Measurements from ENCODE around the gene HMMR.

Gene HMMR

DNA sequence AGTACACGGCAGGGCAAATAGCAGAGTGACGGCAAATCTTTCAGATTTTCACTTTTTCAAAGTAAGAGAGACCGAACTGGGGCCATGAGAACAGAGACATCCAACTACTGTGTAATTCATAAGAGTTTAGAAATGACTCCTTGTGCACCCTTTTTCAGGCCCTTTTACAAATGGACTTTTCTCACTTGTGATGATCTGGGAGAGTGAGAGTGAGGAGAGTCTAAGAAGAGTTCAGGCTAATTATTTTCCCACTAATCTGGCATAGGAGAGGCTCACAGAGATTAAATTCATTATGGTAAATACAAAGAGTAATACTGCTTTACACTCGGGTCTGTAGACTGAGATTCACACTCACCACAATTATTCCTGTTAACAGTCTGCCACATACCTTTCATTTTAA, 23.9 kb upstream of the HMMR start:
- no peaks in the 10 kb centered on the region for H3K9me3 ChIP-seq (ENCODE audit: control extremely low read depth in 1 of 5, control insufficient read depth in 4 of 5, insufficient read depth in 2 of 5, low read depth in 1 of 5, low read length in 4 of 5)
- H3K27ac ChIP-seq (ENCODE audit: insufficient read depth in 1 of 2, low read depth in 1 of 2, low read length in 2 of 2, poor library complexity in 1 of 2, severe bottlenecking in 2 of 2) = peak overlapping the region in 1 of 2 experiments; percentile 95
- no peak for DNase-seq
- WGBS (ENCODE audit: insufficient coverage) = 100% methylated on average over 3 of the region's 4 CpGs
- peaks cover under 1 to 18% (median 11%) of the 10 kb centered on the region in 4 experiments for H3K36me3 ChIP-seq (ENCODE audit: control insufficient read depth in 4 of 4, insufficient read depth in 4 of 4, low read length in 3 of 4)
- peaks cover 7 to 43% (median 36%) of the 10 kb centered on the region in 4 experiments for H3K4me1 ChIP-seq (ENCODE audit: control extremely low read depth in 1 of 4, control insufficient read depth in 4 of 4, insufficient read depth in 4 of 4, low read length in 3 of 4)
- H3K27me3 ChIP-seq (replicated peaks in 2 of 5; ENCODE audit: control insufficient read depth in 4 of 5, insufficient read depth in 5 of 5, low read length in 4 of 5) = no peaks in the 10 kb centered on the region
- CTCF ChIA-PET = no interaction called here
- POLR2A ChIA-PET = no interaction called here
- peak overlapping the region in 6 of 7 experiments; percentile 2 to 97 (median 94) for H3K4me3 ChIP-seq (ENCODE audit: control insufficient read depth in 1 of 7, extremely low read depth in 1 of 7, insufficient read depth in 4 of 7, low read depth in 2 of 7, low read length in 6 of 7)

DNA sequence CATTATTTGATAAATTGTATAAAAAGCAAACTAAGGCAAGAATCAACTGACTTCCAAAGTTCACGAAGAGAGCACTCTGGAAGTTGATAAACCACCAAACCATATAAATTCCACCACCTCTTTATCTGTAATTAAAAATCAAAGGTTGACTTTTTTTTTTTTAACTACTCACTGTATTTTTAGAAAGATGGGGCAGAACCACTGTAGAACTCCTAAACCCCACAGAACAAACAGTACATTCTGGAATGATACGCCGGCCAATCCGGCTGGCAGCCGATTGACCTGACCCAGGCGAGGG, 23.5 kb upstream of the HMMR start:
- peaks cover 7 to 43% (median 36%) of the 10 kb centered on the region in 4 experiments for H3K4me1 ChIP-seq (ENCODE audit: control extremely low read depth in 1 of 4, control insufficient read depth in 4 of 4, insufficient read depth in 4 of 4, low read length in 3 of 4)
- H3K4me3 ChIP-seq (ENCODE audit: control insufficient read depth in 1 of 7, extremely low read depth in 1 of 7, insufficient read depth in 4 of 7, low read depth in 2 of 7, low read length in 6 of 7) = peak overlapping the region in 6 of 7 experiments; percentile 2 to 97 (median 94)
- ChIA-PET POLR2A (interaction anchor here (0.6 to 1.8 kb wide), 2 partner anchors 23 to 24 kb away, joined by 5 to 10 read pairs; partner anchors contain the start of genes HMMR and NUDCD2), CTCF (interaction anchor here (3.6 kb wide), 1 partner anchor 20 kb away, joined by 17 read pairs; no protein-coding TSS in a partner anchor)
- WGBS (ENCODE audit: insufficient coverage) = 0% methylated on average over 5 of the region's 6 CpGs
- H3K9me3 ChIP-seq (ENCODE audit: control extremely low read depth in 1 of 5, control insufficient read depth in 4 of 5, insufficient read depth in 2 of 5, low read depth in 1 of 5, low read length in 4 of 5) = no peaks in the 10 kb centered on the region
- peaks cover 3 to 22% (median 13%) of the 10 kb centered on the region in 4 experiments for H3K36me3 ChIP-seq (ENCODE audit: control insufficient read depth in 4 of 4, insufficient read depth in 4 of 4, low read length in 3 of 4)
- no peak for DNase-seq
- H3K27me3 ChIP-seq (replicated peaks in 2 of 5; ENCODE audit: control insufficient read depth in 4 of 5, insufficient read depth in 5 of 5, low read length in 4 of 5) = no peaks in the 10 kb centered on the region
- peak overlapping the region in 1 of 2 experiments; percentile 95 for H3K27ac ChIP-seq (ENCODE audit: insufficient read depth in 1 of 2, low read depth in 1 of 2, low read length in 2 of 2, poor library complexity in 1 of 2, severe bottlenecking in 2 of 2)

DNA sequence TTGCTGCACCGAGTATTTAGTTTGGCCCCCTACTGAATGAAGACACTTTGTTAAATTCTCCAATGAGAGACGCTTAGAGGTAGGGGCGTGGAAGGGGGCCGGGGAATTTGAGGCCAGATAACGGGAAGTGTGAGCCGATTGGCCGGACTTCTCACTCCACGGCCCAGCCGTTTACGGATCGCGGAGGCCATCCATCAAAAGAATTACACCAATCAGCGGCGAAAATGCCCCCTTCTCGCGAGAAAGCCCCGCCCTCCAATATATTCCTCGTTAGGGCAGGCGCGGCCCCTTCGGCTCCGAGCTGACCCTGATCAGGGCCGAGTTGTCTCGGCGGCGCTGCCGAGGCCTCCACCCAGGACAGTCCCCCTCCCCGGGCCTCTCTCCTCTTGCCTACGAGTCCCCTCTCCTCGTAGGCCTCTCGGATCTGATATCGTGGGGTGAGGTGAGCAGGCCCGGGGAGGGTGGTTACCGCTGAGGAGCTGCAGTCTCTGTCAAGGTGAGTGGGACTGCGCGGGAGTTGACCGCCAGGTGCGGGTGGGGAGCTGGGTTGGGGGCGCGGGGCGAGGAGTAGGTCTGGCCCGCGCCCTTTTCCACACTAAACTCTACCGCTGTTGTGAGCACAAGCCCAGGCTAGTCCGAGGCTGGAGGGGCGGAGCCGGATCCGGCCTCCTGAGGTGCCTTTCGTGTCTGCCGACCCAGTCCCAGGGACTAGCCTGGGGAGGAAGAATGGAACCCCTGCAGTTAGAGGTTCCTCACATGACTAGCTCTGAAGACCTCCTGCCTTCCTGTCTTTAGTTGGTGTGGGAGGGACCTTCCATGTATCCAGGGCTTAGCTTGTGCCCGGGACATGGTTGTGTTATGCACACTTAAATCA, 22.9 kb upstream of the HMMR start, which contains the start of gene CCNG1:
Gene CCNG1, plus strand, starts transcription at position 287 of the 874 bp plus-strand sequence. CDS start 1,662 bp downstream, outside the sequence.
- DNase-seq = peak; percentile 97
- H3K27me3 ChIP-seq (replicated peaks in 2 of 5; ENCODE audit: control insufficient read depth in 4 of 5, insufficient read depth in 5 of 5, low read length in 4 of 5) = no peaks in the 10 kb centered on the region
- H3K36me3 ChIP-seq (ENCODE audit: control insufficient read depth in 4 of 4, insufficient read depth in 4 of 4, low read length in 3 of 4) = peaks cover 3 to 28% (median 16%) of the 10 kb centered on the region in 4 experiments
- H3K4me3 ChIP-seq (ENCODE audit: control insufficient read depth in 1 of 7, extremely low read depth in 1 of 7, insufficient read depth in 4 of 7, low read depth in 2 of 7, low read length in 6 of 7) = peak within 1 kb of the TSS; percentile 90 to 98 (median 95)
- CTCF ChIA-PET = interaction anchor here (0.8 to 3.6 kb wide), 4 partner anchors 11 to 66 kb away, joined by 3 to 17 read pairs (median 4); no protein-coding TSS in a partner anchor
- 0% methylated on average over 24 of the region's 51 CpGs for WGBS (ENCODE audit: insufficient coverage)
- POLR2A ChIA-PET = interaction anchor here (0.6 to 1.8 kb wide), 3 partner anchors 22 to 68 kb away, joined by 3 to 10 read pairs (median 5); partner anchors contain the start of genes HMMR, MAT2B and NUDCD2
- H3K4me1 ChIP-seq (ENCODE audit: control extremely low read depth in 1 of 4, control insufficient read depth in 4 of 4, insufficient read depth in 4 of 4, low read length in 3 of 4) = peaks cover 7 to 43% (median 36%) of the 10 kb centered on the region in 4 experiments
- H3K9me3 ChIP-seq (ENCODE audit: control extremely low read depth in 1 of 5, control insufficient read depth in 4 of 5, insufficient read depth in 2 of 5, low read depth in 1 of 5, low read length in 4 of 5) = no peaks in the 10 kb centered on the region
- H3K27ac ChIP-seq (ENCODE audit: insufficient read depth in 1 of 2, low read depth in 1 of 2, low read length in 2 of 2, poor library complexity in 1 of 2, severe bottlenecking in 2 of 2) = peak within 1 kb of the TSS; percentile 87 to 95

DNA sequence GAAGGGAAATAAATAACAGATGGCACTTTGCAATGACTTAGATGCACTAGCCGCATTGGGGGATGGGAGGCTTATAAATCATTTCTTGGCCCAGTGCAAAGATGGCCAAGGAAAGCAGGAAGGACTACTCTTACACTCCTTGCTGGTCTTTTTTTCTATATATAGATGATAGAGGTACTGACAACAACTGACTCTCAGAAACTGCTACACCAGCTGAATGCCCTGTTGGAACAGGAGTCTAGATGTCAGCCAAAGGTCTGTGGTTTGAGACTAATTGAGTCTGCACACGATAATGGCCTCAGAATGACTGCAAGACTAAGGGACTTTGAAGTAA, 21.4 kb upstream of the HMMR start:
- peak overlapping the region in 4 of 7 experiments; percentile 4 to 95 (median 54) for H3K4me3 ChIP-seq (ENCODE audit: control insufficient read depth in 1 of 7, extremely low read depth in 1 of 7, insufficient read depth in 4 of 7, low read depth in 2 of 7, low read length in 6 of 7)
- no peaks in the 10 kb centered on the region for H3K27me3 ChIP-seq (replicated peaks in 2 of 5; ENCODE audit: control insufficient read depth in 4 of 5, insufficient read depth in 5 of 5, low read length in 4 of 5)
- no CpG with 5 or more reads among the region's 2 CpGs for WGBS (ENCODE audit: insufficient coverage)
- H3K9me3 ChIP-seq (ENCODE audit: control extremely low read depth in 1 of 5, control insufficient read depth in 4 of 5, insufficient read depth in 2 of 5, low read depth in 1 of 5, low read length in 4 of 5) = no peaks in the 10 kb centered on the region
- H3K36me3 ChIP-seq (ENCODE audit: control insufficient read depth in 4 of 4, insufficient read depth in 4 of 4, low read length in 3 of 4) = peaks cover 11 to 41% (median 26%) of the 10 kb centered on the region in 4 experiments
- ChIA-PET POLR2A (interaction anchor here (1.2 kb wide), 1 partner anchor 19 kb away, joined by 4 read pairs; no protein-coding TSS in a partner anchor), CTCF (interaction anchor here (0.6 to 3.6 kb wide), 6 partner anchors 14 to 64 kb away, joined by 3 to 17 read pairs (median 4); partner anchors contain the start of genes HMMR and NUDCD2)
- peak in 2 of 3 donors; percentile 76 to 79 for DNase-seq
- peak overlapping the region in 1 of 2 experiments; percentile 57 for H3K27ac ChIP-seq (ENCODE audit: insufficient read depth in 1 of 2, low read depth in 1 of 2, low read length in 2 of 2, poor library complexity in 1 of 2, severe bottlenecking in 2 of 2)
- H3K4me1 ChIP-seq (ENCODE audit: control extremely low read depth in 1 of 4, control insufficient read depth in 4 of 4, insufficient read depth in 4 of 4, low read length in 3 of 4) = peaks cover 7 to 39% (median 32%) of the 10 kb centered on the region in 4 experiments

DNA sequence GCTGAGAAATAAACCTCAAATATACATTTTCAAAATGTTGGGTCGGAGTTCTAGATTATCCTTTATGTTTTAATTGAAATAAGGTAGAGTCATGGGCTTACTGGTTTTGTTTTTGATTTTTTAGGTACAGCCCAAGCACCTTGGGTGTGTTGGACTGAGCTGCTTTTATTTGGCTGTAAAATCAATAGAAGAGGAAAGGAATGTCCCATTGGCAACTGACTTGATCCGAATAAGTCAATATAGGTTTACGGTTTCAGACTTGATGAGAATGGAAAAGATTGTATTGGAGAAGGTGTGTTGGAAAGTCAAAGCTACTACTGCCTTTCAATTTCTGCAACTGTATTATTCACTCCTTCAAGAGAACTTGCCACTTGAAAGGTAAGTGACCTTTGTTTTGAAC, 19.5 kb upstream of the HMMR start:
- H3K4me1 ChIP-seq (ENCODE audit: control extremely low read depth in 1 of 4, control insufficient read depth in 4 of 4, insufficient read depth in 4 of 4, low read length in 3 of 4) = peaks cover 3 to 34% (median 26%) of the 10 kb centered on the region in 4 experiments
- no peaks in the 10 kb centered on the region for H3K9me3 ChIP-seq (ENCODE audit: control extremely low read depth in 1 of 5, control insufficient read depth in 4 of 5, insufficient read depth in 2 of 5, low read depth in 1 of 5, low read length in 4 of 5)
- ChIA-PET POLR2A (interaction anchor here (1.7 kb wide), 1 partner anchor 18 kb away, joined by 5 read pairs; the partner anchor contains the start of gene NUDCD2), CTCF (interaction anchor here (0.7 to 3.7 kb wide), 3 partner anchors 9 to 33 kb away, joined by 3 to 16 read pairs (median 4); no protein-coding TSS in a partner anchor)
- no peak for DNase-seq
- H3K27ac ChIP-seq (ENCODE audit: insufficient read depth in 1 of 2, low read depth in 1 of 2, low read length in 2 of 2, poor library complexity in 1 of 2, severe bottlenecking in 2 of 2) = no peak overlapping the region
- H3K27me3 ChIP-seq (replicated peaks in 2 of 5; ENCODE audit: control insufficient read depth in 4 of 5, insufficient read depth in 5 of 5, low read length in 4 of 5) = no peaks in the 10 kb centered on the region
- peaks cover 11 to 56% (median 32%) of the 10 kb centered on the region in 4 experiments for H3K36me3 ChIP-seq (ENCODE audit: control insufficient read depth in 4 of 4, insufficient read depth in 4 of 4, low read length in 3 of 4)
- WGBS (ENCODE audit: insufficient coverage) = no CpG with 5 or more reads among the region's 3 CpGs
- no peak overlapping the region for H3K4me3 ChIP-seq (ENCODE audit: control insufficient read depth in 1 of 7, extremely low read depth in 1 of 7, insufficient read depth in 4 of 7, low read depth in 2 of 7, low read length in 6 of 7)

DNA sequence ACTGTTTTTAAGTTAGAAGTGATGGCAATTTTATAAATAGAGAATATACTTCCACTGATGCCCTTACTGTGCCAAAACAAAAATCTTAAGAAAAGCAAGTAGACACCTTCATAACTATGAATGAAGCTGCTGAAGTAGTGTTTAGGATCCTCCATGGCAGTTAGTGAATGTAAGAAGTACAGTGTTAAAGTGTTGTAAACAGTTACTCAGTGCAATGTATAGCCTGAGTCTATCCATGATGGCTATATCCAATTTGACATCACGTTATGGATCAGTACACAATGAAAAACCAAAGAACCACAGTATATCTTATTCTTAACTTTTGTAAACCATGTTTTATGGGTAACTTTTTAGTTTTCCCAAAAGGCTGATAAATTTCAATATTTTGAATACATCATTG, 15.9 kb upstream of the HMMR start:
- CTCF ChIA-PET = interaction anchor here (1.1 kb wide), 1 partner anchor 15 kb away, joined by 8 read pairs; no protein-coding TSS in a partner anchor
- H3K27ac ChIP-seq (ENCODE audit: insufficient read depth in 1 of 2, low read depth in 1 of 2, low read length in 2 of 2, poor library complexity in 1 of 2, severe bottlenecking in 2 of 2) = no peak overlapping the region
- H3K27me3 ChIP-seq (replicated peaks in 2 of 5; ENCODE audit: control insufficient read depth in 4 of 5, insufficient read depth in 5 of 5, low read length in 4 of 5) = no peaks in the 10 kb centered on the region
- peaks cover 16 to 82% (median 50%) of the 10 kb centered on the region in 4 experiments for H3K36me3 ChIP-seq (ENCODE audit: control insufficient read depth in 4 of 4, insufficient read depth in 4 of 4, low read length in 3 of 4)
- POLR2A ChIA-PET = no interaction called here
- H3K9me3 ChIP-seq (ENCODE audit: control extremely low read depth in 1 of 5, control insufficient read depth in 4 of 5, insufficient read depth in 2 of 5, low read depth in 1 of 5, low read length in 4 of 5) = no peaks in the 10 kb centered on the region
- peaks cover 0 to 7% (median 5%) of the 10 kb centered on the region in 4 experiments for H3K4me1 ChIP-seq (ENCODE audit: control extremely low read depth in 1 of 4, control insufficient read depth in 4 of 4, insufficient read depth in 4 of 4, low read length in 3 of 4)
- no CpG with 5 or more reads among the region's 1 CpG for WGBS (ENCODE audit: insufficient coverage)
- DNase-seq = no peak
- H3K4me3 ChIP-seq (ENCODE audit: control insufficient read depth in 1 of 7, extremely low read depth in 1 of 7, insufficient read depth in 4 of 7, low read depth in 2 of 7, low read length in 6 of 7) = no peak overlapping the region

All from common myeloid progenitor, CD34-positive (primary cell).